DMS53 treated with DMSO at 0.1 percent for 48 hours (cell line): ENCODE results near the gene TTLL8.

ENCODE experiments used
- DNase-seq: peaks from one replicate; lab custom pipeline; 2025; ENCODE audit not compliant: unreplicated experiment; lab: John Stamatoyannopoulos, UW

Gene TTLL8

GRCh38 chr22:50008151-50009040 lies 49.7 kb downstream of the TTLL8 start:
- no peak for DNase-seq

GRCh38 chr22:50007057-50007511 lies 51.0 kb downstream of the TTLL8 start:
- DNase-seq, result no peak

DNA sequence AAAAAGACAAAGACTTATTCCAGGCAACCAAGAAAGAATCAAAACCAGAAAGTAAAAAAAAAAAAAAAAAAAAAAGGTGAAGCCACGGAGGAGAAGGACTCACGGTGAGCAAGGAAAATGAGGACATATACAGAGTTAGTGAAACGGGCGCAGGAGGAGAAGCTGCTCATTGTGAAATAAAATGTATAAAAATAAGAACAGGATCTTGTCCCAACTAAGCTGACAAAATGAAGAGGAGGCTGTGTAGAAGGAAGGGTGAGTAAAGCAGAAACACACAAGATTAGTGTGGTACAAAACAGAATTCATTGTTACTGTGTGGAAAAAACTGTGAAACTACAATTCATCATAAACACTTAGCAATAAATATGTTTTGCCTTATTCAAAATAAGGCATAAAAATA lies 53.2 kb downstream of the TTLL8 start:
- no peak for DNase-seq

DNA sequence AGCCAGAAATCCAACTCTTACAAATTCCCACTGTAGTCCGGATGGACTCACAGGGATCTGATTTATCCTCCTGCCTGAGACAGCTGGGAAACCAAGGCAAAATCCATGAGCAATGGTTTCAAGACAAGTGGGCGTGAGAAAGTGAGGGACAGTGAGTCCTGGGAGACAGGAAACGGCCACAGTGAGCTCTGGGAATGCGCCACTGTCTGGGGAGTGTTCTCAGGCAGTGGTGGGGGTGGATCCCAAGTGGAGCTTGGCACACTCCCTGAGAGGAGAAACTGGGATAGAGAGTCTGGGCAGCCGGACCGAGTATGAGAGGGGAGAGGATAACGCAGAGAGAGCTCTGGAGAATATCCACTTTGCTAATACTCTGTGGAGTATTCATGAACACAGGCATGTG lies 55.3 kb downstream of the TTLL8 start:
- no peak for DNase-seq

DNA sequence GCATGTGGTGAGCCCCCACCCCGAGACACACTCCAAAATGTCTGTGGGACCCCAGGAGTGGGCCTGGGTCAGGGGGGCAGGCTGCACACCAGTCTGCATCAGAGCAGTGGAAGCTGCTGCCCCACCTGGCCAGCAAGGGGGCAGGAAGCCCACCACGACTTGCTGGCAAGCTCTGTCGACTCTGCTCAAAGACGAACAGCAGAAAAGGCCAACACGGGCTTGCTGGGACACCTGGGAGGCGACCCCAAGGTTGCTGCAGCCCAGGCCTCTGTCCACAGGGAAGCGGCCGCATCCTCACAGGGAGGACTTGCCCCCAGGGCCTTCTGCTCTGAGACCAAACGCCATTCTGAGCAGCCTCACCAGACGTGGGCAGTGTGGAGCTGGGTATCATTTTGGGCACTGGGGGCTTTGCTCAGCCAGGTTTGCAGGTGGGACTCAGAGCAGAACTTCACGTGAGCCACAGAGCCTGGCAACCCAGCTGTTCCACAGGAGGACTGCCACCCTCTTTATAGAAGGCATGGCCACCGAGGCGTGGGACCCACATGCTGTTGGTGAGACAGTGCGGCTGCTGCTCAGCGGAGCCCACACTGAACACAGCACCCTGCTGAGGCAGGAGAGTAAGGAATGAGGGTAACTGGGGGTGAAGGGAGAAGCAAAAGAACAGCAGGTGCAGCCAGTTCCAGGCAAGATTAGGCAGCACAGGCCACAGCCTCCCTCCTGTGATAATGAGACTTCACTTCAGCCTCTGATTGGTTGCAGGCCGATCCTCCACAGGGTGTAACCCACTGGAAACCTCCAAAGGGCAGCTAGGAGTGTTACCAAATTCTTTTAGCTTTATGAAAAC lies 56.5 kb downstream of the TTLL8 start:
- no peak for DNase-seq

- DNase-seq, result no peak
Measured at GRCh38 chr22:50000587-50001387, 57.3 kb downstream of the TTLL8 start.

GRCh38 chr22:49999946-50000586 lies 58.0 kb downstream of the TTLL8 start:
- DNase-seq, result no peak

- DNase-seq, result no peak
Measured at GRCh38 chr22:49999063-49999945, 58.8 kb downstream of the TTLL8 start.

DNA sequence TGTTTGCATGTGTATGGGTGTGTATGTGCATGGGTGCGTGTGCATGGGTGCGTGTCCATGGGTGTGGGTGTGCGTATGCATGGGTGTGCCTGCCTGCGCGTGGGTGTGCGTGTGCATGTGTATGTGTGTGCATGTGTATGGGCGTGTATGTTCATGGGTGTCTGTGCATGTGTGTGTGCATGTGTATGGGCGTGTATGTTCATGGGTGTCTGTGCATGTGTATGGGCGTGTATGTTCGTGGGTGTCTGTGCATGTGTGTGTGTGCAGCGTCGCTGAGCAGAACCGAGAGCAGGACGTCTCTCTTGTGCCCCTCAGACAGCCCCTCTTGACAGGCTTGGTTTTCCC lies 59.4 kb downstream of the TTLL8 start:
- DNase-seq, result no peak

DNA sequence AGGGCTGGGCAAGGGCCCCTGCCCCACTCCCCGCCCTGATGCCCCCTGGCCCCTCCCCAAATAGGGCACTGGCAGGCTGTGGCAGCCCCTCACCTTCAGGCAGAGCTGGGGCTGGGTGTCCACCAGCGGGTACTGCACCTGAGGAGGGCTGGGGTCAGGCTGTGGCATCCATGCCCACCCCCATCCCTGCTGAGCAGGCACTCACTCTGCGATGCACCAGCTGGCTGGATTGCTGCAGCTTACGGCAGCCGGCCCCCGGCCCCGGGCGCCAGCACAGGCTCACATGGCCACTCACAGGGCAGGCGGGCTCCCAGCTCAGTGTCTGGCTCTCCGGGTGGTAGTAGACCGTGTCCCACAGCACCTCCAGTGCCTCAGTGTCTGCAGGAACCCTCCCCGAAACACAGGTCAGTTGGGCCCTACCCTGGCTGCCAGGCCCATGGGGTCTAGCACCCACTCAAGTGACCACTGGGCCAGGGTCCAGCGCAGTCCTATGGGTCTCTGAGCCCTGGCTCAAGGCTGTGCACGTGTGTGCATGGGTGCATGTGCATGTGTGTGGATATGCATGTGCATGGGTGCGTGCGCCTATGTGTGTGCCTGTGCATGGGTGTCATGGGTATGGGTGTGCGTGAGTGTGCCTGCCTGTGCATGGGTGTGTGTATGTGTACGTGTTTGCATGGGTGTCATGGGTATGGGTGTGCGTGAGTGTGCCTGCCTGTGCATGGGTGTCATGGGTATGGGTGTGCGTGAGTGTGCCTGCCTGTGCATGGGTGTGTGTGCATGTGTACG lies 60.0 kb downstream of the TTLL8 start:
- DNase-seq, result no peak

- peak; percentile 15 for DNase-seq
Measured at GRCh38 chr22:49997251-49997599, 60.9 kb downstream of the TTLL8 start.

DNA sequence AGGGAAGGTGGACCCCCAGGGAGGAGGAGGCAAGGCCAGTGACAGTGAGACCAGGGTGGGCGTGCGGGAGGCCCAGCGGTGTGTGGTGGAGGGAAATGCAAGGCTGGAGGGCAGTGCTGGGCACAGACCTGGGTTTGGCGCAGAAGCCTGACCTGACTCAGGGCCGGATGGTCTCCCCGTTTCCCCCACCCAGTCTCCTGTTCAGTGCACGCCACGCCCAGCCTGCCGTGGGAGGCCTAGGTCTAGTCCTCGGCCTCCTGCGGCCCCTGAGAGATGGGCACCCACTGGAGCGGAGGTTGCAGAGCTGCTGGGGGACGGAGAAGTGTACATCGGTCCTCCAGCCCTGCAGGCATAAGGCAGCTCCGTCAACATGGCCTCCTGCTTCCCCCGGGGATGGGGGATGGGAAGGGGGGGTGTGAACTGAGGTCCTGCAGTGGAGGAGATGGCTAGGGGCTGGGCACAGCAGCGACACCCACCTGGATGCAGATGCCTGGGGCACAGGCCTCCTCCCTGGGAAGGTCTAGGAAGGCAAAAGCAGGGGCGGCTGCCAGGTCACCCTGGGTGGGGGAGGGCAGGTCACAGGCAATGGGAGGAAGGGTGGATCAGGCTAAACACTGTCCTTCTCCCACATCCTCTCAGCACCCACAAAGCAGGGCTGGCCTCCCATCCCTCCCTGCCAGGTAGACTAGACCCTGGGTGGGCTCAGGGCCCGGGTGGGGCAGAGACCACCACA lies 61.4 kb downstream of the TTLL8 start:
- DNase-seq, result no peak

DNA sequence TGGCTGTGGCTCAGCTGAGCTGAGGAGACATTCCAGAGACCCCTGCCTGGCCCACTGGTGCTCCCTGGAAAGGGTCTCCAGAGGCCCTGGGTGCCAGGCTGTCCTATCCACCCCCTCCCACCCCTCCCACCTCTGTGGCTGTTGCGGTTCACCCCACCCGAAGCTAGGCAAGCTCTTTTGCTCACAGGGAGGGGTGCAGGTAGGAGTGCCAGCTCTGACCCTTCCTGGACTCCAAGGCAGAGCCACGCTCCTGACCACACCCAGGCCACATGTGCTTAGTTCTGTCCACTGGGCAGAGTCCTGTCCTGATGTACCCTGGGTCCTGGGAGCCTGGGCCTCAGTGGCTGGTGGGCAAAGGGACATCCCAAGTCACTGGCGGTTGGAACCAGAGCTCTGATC lies 62.0 kb downstream of the TTLL8 start:
- DNase-seq, result no peak

DNA sequence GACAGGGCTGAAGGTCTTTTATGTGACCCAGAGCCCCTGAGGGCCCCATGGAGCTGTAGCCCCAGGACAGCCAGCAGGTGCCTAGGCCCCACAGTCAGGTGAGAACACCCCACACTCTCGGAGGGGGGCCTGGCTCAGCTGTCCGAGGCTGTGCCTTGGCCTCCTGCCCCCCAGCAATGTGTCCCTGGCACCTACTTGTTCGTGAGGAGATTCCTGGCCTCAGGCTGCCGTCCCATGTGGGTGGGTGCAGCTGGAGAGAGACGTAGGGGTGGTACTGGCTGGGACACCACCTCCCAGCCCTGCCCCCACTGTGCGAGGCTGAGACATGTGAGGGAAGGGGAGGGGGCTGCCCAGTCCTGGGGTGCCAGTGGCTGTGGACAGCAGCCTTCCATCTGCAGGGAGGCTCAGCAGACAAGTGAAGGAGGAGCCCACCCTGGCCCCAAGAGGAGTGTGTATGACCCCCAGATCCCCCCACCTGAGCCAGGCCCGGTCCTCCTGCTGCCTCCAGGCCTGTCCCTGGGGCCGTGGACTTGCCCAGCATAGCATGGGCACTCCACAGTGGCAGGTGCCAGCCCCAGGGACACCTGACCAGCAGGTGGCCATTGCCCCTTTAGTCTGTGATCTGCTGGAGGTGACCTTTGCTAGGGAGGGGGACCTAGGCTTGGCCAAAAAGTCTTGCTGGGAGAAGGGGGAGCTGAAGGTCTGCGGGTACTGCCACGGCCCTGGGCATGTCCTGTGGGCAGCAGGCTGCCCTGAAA lies 62.6 kb downstream of the TTLL8 start:
- DNase-seq, result no peak

DNA sequence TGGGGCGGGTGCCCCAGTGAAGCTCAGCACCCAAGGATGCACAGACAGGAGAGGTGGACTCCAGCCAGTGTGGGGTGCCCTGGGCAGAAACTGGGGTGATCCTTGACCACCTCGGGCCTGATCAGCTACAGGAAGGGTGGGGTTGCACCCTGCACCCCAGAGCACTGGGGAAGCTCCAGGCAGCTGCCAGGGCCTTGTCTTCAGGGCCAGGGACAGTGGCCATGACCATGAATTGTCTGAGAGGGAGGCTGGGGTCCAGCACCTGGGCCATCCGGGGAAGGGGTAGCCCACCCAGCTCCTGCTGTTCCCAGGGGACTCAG lies 63.1 kb downstream of the TTLL8 start:
- no peak for DNase-seq

DNA sequence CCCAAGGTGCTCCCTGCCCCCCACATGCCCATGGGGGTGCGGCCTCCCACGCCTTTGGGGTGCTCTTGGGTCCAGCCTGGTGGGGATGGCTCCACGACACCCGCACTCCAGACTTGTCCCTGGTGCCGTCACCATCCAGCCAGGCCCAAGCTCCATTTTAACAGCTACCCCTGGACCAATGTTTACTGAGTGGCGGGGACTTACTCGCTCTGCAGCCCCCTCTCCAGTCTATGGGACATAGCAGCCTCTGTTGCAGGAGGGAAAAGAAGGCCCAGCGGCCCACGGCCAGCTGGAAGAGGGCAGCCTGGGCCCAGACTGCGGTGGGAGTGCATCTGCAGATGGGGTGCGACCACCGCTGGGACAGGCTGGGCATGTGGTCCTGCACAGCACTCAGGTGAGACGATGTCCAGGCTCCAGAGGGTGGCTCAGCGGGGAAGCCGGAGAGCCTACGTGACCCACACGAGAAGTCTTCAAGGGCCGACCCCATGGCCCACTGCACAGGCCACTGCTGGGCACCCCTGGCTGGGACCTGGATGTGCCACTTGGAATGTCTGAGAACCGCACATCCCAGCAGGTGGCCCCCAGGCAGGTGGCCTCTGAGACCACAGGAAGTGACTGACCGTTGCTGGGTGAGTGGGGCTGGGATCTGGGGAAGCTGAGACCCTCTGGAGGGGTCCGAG lies 63.6 kb downstream of the TTLL8 start:
- DNase-seq, result no peak

DNA sequence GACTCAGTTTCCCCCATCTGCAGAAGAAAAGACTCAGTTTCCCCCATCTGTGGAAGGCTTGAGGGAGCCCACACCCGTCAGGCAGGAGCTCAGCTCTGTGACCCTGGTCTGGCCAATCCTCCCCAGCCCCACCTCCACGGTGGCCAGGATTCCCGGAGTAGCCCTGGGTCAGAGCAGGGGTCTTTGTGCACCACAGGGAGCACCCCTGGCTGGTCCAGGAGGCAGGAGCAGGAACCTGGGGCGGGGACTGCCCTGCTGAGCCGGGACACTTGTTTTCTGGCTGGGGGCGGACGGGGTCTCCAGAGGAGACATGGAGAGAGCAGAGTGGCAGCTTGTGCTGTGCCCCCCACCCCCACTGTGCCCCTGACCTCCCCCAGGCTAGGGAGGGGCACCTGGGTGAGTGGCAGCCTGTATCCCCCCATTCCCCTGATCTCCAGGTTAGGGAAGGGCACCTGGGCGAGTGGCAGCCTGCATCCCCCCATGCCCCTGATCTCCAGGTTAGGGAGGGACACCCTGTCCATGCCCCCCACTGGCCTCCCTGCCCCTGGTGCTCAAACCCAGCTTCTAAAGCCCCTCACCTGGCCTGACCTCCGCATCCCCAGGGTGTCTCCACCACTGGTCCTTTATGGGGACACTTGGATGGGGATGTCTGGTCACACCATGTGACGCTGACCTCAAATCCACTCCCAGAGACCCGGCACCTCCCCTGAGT lies 64.3 kb downstream of the TTLL8 start:
- no peak for DNase-seq
